GM13976 (cell line): ENCODE data around the gene FUS.
A peak's percentile ranks its signal among the peaks of the same experiment; 100 is the strongest.
"Not testable (repeated sequence)": the region's sequence is repeated elsewhere in the genome, so short reads cannot be mapped to it uniquely, and the experiment has no call there.

Experiments used
- DNase-seq: peaks from one replicate; pipeline ENCODE4 v3.0.0; 2012; ENCODE audit warnings: low spot score
- in situ Hi-C: fragments of 300-500 bp; cut with MboI; formaldehyde crosslinking; loops from one replicate; pipeline ENCODE4 v1.12.0; 2022; ENCODE audit warnings: low sequenced_read_pairs, mixed read lengths, inconsistent platforms; ENCODE audit not compliant: unreplicated experiment
- TF ChIP-seq, protein P1 (sequence below): IDR thresholded peaks from 2 replicates; pipeline ENCODE4 v1.5.1; 2012; ENCODE audit warnings: borderline replicate concordance, mild to moderate bottlenecking; ENCODE audit not compliant: insufficient read depth; ENCODE audit errors: extremely low read depth, missing control alignments, control extremely low read depth

FUS gene

DNA sequence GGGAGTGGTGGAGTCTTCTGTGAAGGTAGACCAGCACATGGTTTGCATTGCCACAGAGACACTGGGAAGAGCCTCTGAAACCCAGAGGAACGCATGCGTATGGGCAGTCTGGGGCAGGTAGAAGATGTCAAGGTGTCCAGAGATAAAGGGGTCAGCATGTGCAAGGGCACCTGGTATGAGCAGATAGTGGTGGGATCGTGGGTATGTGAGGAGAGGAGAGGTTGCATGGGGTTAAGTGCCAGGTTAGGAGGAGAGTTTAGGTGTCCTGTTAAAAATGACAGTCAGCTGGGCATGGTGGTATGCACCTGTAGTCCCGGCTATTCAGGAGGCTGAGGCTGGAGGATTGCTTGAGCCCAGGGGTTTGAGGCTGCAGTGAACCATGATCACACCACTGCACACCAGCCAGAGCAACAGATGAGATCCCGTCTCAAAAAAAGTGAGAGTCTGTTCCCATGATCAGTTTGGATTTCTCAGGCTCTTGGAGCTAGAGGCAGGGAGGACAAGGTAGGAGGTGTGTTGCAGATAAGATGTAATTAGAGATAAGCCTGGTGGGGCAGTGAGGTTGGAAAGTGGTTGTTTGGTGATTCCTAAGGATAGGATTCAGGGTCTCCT is 19.6 kb downstream of the FUS start:
- in situ Hi-C loops, result loop anchor here (25.0 kb wide), 1 partner anchor 163 kb away; the partner anchor contains the start of gene ITGAX
- no peak for DNase-seq
- TF ChIP-seq, protein P1, sequence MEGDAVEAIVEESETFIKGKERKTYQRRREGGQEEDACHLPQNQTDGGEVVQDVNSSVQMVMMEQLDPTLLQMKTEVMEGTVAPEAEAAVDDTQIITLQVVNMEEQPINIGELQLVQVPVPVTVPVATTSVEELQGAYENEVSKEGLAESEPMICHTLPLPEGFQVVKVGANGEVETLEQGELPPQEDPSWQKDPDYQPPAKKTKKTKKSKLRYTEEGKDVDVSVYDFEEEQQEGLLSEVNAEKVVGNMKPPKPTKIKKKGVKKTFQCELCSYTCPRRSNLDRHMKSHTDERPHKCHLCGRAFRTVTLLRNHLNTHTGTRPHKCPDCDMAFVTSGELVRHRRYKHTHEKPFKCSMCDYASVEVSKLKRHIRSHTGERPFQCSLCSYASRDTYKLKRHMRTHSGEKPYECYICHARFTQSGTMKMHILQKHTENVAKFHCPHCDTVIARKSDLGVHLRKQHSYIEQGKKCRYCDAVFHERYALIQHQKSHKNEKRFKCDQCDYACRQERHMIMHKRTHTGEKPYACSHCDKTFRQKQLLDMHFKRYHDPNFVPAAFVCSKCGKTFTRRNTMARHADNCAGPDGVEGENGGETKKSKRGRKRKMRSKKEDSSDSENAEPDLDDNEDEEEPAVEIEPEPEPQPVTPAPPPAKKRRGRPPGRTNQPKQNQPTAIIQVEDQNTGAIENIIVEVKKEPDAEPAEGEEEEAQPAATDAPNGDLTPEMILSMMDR, result no peak

DNA sequence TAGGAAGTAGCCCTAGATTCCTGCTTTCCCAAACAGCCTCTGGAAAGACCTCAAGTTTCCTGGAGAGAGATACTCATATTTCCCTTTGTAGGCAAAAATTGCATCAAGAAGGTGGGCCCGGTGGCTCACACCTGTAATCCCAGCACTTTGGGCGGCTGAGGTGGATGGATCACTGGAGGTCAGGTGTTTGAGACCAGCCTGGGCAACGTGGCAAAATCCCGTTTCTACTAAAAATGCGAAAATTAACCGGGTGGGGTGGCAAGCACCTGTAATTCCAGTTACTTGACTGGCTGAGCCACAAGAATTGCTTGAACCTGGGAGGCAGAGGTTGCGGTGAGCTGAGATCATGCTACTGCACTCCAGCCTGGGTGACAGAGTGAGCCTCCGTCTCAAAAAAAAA is 20.2 kb downstream of the FUS start:
- in situ Hi-C loops, result not testable (repeated sequence)

DNA sequence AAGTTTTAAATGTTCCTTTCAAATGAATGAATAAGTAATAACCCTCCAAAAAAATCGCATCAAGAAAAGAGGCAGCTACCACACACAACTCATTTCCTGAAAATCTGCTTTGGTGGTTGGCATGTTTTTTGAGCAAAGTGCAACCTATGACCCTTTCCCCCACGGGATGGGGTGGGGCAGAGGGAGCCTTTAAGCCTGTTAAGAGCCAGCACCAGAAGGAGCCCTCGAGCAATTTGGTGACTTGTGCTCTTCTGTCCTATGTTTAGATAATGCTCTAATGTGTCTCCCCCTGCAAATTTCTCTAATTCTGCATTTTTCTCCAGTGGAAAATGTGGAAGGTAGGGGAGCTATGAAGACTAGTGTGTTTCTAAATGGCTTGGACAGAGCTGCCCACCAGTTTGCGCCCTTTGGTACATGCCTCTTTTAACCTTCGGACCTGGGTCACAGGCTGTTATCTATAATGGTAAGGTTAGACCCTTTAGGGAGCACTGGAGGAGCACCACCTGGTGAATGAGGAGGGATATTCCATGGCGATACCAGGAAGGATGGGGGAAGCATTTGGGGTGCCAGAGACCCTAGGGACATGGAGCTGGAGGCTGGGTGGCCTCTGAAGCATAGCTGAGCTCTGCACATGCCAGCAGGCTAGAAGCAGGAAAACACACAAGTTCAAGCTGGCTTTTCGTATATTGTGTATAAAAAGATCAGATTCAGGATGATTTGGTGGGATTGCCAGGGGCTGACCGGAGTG is 21.1 kb downstream of the FUS start:
- TF ChIP-seq, protein P1, result no peak
- in situ Hi-C loops, result no loop called here
- no peak for DNase-seq

More for the DNA sequence above, 20.2 kb downstream of the FUS start:
- not testable (repeated sequence) for DNase-seq

DNA sequence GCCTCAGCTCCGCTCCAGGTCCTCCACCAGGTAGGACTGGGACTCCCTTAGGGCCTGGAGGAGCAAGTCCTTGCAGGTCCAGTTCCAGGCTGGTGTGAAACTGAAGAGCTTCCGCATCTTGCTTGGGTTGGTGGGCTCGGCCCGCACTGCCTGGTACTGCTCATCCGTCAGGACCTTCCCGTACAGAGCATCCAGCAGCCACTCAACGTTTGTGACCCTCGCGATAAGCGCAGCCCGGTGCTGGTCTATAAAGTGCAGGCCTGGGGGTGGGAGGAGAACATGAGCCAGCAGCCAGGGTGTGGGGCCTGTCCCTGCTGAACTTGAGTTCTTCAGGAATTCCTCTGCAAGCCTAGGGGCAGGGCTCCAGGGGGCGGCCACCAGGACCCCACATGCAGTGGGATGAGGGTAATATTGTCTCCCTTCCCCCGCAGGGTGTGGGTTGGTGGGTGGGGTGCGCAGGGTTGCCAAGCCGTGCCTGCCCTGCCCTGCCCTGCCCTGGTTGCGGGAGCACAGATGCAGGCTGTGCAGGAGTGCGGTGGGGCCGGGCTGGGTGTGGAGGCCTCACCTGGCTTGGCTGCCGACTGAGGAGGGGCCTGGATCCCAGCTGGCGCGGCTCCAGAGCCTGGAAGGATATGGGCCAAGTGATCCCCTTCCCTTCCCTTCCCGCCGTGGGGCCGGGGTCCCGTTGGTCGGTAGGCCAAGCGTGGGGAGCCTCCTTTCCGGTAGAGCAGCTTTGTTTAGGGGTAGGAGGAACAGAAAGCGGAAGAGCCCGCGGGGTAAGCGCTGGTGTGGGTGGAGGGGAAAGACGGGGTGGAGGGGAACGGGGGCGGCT is 21.9 kb downstream of the FUS start:
- TF ChIP-seq, protein P1, result no peak
- in situ Hi-C loops, result no loop called here
- DNase-seq, result peak; percentile 82

DNA sequence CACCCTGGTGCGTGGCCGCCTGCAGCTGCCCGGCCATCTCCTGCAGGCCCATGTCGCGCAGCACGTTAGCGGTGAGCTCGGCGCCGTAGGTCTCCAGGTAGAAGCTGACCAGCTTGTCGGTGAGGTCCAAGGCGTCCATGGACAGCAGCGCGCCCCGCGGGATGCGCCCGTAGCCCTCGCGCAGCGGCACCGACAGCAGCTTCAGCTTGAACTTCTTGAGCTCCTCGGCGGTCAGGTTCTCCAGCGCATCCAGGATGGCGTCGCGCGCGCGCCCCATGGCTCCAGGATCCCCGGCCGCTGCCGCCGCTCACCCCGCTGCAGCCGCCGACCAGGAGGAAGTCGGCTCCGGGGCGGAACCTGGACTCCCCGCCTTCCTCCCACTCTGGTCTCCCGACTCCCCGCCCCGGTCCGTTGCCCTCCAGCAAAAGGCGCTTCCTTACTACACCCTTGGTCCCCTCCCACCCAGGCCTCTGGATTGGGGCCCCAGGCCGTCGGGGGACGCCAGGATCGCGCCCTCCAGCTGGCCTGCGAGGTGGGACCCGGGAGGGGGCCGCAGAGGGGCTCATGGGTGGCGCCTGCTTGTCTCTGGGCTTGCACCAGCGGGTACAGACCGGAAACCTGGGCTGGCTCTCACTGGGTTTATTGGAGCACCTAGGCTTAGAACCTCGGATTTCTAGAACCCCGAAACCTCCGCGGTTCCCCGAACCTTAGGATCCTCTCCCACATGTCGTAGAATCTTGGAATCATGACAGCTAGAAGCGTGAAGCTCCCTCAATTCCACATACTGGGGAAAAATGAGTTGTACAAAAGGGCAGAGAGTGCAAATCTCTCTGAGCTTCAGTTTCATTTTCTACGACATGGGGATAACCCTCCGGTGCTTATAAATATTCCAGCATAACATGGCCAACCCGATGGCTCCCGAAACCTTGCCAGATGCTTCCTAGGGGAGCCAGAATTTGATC is 22.8 kb downstream of the FUS start, which contains the start of gene PYCARD:
Gene PYCARD, minus strand, starts transcription at position 347 of the 962 bp plus-strand sequence. Its CDS starts 70 bp downstream, at position 277.
- TF ChIP-seq, protein P1, result no peak
- DNase-seq, result peak; percentile 79
- in situ Hi-C loops, result no loop called here

DNA sequence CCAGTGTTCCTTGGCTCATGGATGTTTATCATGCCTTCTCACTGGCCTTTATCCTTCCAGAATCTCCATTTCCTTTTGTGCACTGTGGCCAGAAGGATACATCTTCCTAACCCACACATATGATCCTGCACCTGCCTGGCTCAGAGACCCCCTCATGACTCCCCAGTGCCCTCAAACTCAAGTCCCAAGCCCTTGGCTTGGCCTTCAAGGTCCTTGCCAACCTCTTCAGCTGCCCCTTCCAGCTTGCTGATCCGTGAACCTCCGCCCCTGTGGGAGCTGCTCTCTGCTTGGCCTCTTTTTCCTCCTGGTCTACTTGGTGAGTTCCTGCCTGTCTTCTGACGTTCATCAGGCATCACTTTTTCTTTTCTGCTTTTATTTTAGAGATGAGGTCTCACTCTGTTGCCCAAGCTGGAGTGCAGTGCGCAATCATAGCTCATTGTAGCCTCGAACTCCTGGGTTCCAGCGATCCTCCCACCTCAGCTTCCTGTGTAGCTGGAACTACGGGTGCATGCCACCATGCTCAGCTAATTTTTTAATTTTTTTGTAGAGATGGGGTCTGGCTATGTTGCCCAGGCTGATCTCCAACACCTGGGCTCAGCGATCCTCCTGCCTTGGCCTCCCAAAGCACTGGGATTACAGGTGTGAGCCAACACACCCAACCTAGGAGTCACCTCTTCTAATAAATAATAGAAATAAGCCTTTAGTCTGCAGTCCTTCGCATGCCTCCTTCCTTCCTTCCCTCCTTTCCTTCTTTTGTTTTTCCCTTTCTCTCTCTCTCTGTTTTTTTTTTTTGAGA is 25.1 kb downstream of the FUS start:
- no peak for DNase-seq
- in situ Hi-C loops, result no loop called here
- TF ChIP-seq, protein P1, result no peak
